Thoracic aorta (tissue), 2 donors: ENCODE measurements around the gene BAG3. TPM values are rescaled to one million over a fixed set of nuclear protein-coding genes. Genes with fewer than 3 reads are reported as not detected.
"Not testable (repeated sequence)": the region's sequence is repeated elsewhere in the genome, so short reads cannot be mapped to it uniquely, and the experiment has no call there.

Experiments
- ATAC-seq: fragments of 150-250 bp; one replicate; pipeline ENCODE4 v1.8.0; 2017; ENCODE audit warnings: low read depth; ENCODE audit not compliant: insufficient number of reproducible peaks, low FRiP score
- DNase-seq: peaks from one replicate; pipeline ENCODE4 v3.0.0-alpha.2; 2020; ENCODE audit warnings: low spot score
- H3K27ac ChIP-seq, 2 donors: fragments of 200-600 bp; sonication (generic); 1 replicate in 1 of 2; 2 replicates in 1 of 2; pipeline ENCODE4 v1.5.1; 2016; ENCODE audit warnings: mild to moderate bottlenecking in 2 of 2, moderate library complexity in 2 of 2
- H3K27me3 ChIP-seq: fragments of 200-600 bp; sonication (generic); replicated peaks from 2 replicates; pipeline ENCODE4 v1.6.0; 2016; ENCODE audit warnings: mild to moderate bottlenecking; ENCODE audit not compliant: insufficient read depth
- H3K36me3 ChIP-seq: fragments of 200-600 bp; sonication (generic); one replicate; pipeline ENCODE4 v1.5.1; 2016
- H3K4me1 ChIP-seq, 2 donors: fragments of 200-600 bp; sonication (generic); 1 replicate in 1 of 2; 2 replicates in 1 of 2; pipeline versions ENCODE4 v1.5.1 to v1.6.0; 2016; ENCODE audit warnings: low read depth in 2 of 2, mild to moderate bottlenecking in 1 of 2; ENCODE audit not compliant: control insufficient read depth in 1 of 2
- H3K4me3 ChIP-seq: fragments of 200-600 bp; sonication (generic); 2 replicates; pipeline ENCODE4 v1.5.1; 2016; ENCODE audit warnings: mild to moderate bottlenecking
- H3K9me3 ChIP-seq: fragments of 200-600 bp; sonication (generic); 2 replicates; pipeline ENCODE4 v1.5.1; 2016
- CTCF ChIP-seq: fragments of 200-600 bp; sonication (generic); IDR thresholded peaks from one replicate; pipeline ENCODE4 v1.5.1; 2019; ENCODE audit warnings: antibody characterized with exemption
- total RNA-seq, 2 donors: library from RNA; depleted of rRNA; stranded (reverse); fragments of >200 nt; gene quantifications; one replicate each; pipeline versions ENCODE4 v1.1.0 to v1.2.3, GENCODE V29; 2016

The BAG3 gene
- total RNA-seq, 2 donors from 2014 or later: 48.9 to 87.6 TPM

- Histone ChIP-seq H3K4me3 (no peak overlapping the region), H3K27me3 (no peaks in the 10 kb centered on the region), H3K9me3 (no peaks in the 10 kb centered on the region), H3K4me1 (no peaks in the 10 kb centered on the region), H3K36me3 (no peaks in the 10 kb centered on the region), H3K27ac (no peak overlapping the region)
- DNase-seq: no peak
- TF ChIP-seq CTCF: no peak
- ATAC-seq: no peak
Measured at GRCh38 chr10:119619215-119619614, 32.0 kb upstream of the BAG3 start.

- H3K9me3 ChIP-seq, H3K36me3 ChIP-seq, ATAC-seq, H3K27ac ChIP-seq, DNase-seq, H3K27me3 ChIP-seq, H3K4me1 ChIP-seq, H3K4me3 ChIP-seq: not testable (repeated sequence)
Measured at GRCh38 chr10:119619811-119620210, 31.4 kb upstream of the BAG3 start.

- no peaks in the 10 kb centered on the region for H3K36me3 ChIP-seq
- ATAC-seq (no peak), DNase-seq (no peak)
- no peak overlapping the region for H3K27ac ChIP-seq
- no peaks in the 10 kb centered on the region for H3K9me3 ChIP-seq
- H3K27me3 ChIP-seq: no peaks in the 10 kb centered on the region
- TF ChIP-seq CTCF: no peak
- H3K4me1 ChIP-seq: no peaks in the 10 kb centered on the region
- no peak overlapping the region for H3K4me3 ChIP-seq
Measured at GRCh38 chr10:119620241-119621077, 30.7 kb upstream of the BAG3 start.

GRCh38 chr10:119621078-119621384, 30.1 kb upstream of the BAG3 start:
- ATAC-seq (no peak), DNase-seq (no peak)
- no peaks in the 10 kb centered on the region for H3K9me3 ChIP-seq
- no peak for TF ChIP-seq CTCF
- no peaks in the 10 kb centered on the region for H3K27me3 ChIP-seq
- H3K4me1 ChIP-seq: no peaks in the 10 kb centered on the region
- H3K27ac ChIP-seq: no peak overlapping the region
- no peak overlapping the region for H3K4me3 ChIP-seq
- H3K36me3 ChIP-seq: no peaks in the 10 kb centered on the region

GRCh38 chr10:119625570-119626280, 25.5 kb upstream of the BAG3 start:
- TF ChIP-seq CTCF: no peak
- no peak for DNase-seq
- H3K4me1 ChIP-seq: no peaks in the 10 kb centered on the region
- H3K27me3 ChIP-seq: no peaks in the 10 kb centered on the region
- no peaks in the 10 kb centered on the region for H3K9me3 ChIP-seq
- H3K4me3 ChIP-seq: no peak overlapping the region
- no peak for ATAC-seq
- H3K27ac ChIP-seq: no peak overlapping the region
- no peaks in the 10 kb centered on the region for H3K36me3 ChIP-seq
